Stimulated activated CD4-positive, alpha-beta T cell treated with anti-CD3 and anti-CD28 coated beads, TNF-alpha, amount 100 ng/mL, for 1 hour (primary cell): ENCODE measurements around the gene SPARCL1.
"Not testable (repeated sequence)": the region's sequence is repeated elsewhere in the genome, so short reads cannot be mapped to it uniquely, and the experiment has no call there.

Experiments used
- DNase-seq, 3 donors: peaks; one replicate each; pipeline ENCODE4 v3.0.0-alpha.2; 2020; ENCODE audit warnings: low read depth in 3 of 3, low spot score in 1 of 3

Gene SPARCL1

GRCh38 chr4:87529187-87529586 is at the start of gene SPARCL1:
SPARCL1 (minus strand) TSS chr4:87529376; CDS start chr4:87499574, 29,802 bp downstream.
- no peak for DNase-seq

- no peak for DNase-seq
Measured at GRCh38 chr4:87575983-87576382, 46.8 kb upstream of the SPARCL1 start.

GRCh38 chr4:87575408-87575807 is 46.2 kb upstream of the SPARCL1 start:
- DNase-seq, result no peak

GRCh38 chr4:87574996-87575395 is 45.8 kb upstream of the SPARCL1 start:
- DNase-seq, result no peak

- not testable (repeated sequence) for DNase-seq
Measured at GRCh38 chr4:87574376-87574775, 45.2 kb upstream of the SPARCL1 start.

- DNase-seq, result no peak
Measured at GRCh38 chr4:87570290-87570805, 41.2 kb upstream of the SPARCL1 start.

- no peak for DNase-seq
Measured at GRCh38 chr4:87567191-87567590, 38.0 kb upstream of the SPARCL1 start.

- DNase-seq, result no peak
Measured at GRCh38 chr4:87566276-87566675, 37.1 kb upstream of the SPARCL1 start.

- DNase-seq, result no peak
Measured at GRCh38 chr4:87565746-87566145, 36.6 kb upstream of the SPARCL1 start.

- no peak for DNase-seq
Measured at GRCh38 chr4:87560802-87561201, 31.6 kb upstream of the SPARCL1 start.

- DNase-seq, result no peak
Measured at GRCh38 chr4:87559090-87559837, 30.1 kb upstream of the SPARCL1 start.

GRCh38 chr4:87557348-87557747 is 28.2 kb upstream of the SPARCL1 start:
- no peak for DNase-seq

- no peak for DNase-seq
Measured at GRCh38 chr4:87555773-87556619, 26.8 kb upstream of the SPARCL1 start.

- DNase-seq, result no peak
Measured at GRCh38 chr4:87553182-87553581, 24.0 kb upstream of the SPARCL1 start.

GRCh38 chr4:87551361-87551760 is 22.2 kb upstream of the SPARCL1 start:
- DNase-seq, result no peak

- no peak for DNase-seq
Measured at GRCh38 chr4:87547016-87547708, 18.0 kb upstream of the SPARCL1 start.

GRCh38 chr4:87545052-87545451 is 15.9 kb upstream of the SPARCL1 start:
- DNase-seq, result no peak

GRCh38 chr4:87543835-87544461 is 14.8 kb upstream of the SPARCL1 start:
- DNase-seq, result no peak

GRCh38 chr4:87542734-87543312 is 13.6 kb upstream of the SPARCL1 start:
- DNase-seq, result no peak

GRCh38 chr4:87541956-87542709 is 13.0 kb upstream of the SPARCL1 start:
- DNase-seq, result no peak
